B cell (primary cell): ENCODE measurements around the gene DDI2. TPM values are rescaled to one million over a fixed set of nuclear protein-coding genes. Genes with fewer than 3 reads are reported as not detected.
A peak's percentile ranks its signal among the peaks of the same experiment; 100 is the strongest.

Experiments used
- ATAC-seq: fragments of 200-7000 bp; cut with Tn5 transposase; one replicate; pipeline ENCODE4 v1.10.0; 2021; ENCODE audit warnings: low read depth, mild to moderate bottlenecking, moderate number of reproducible peaks, moderate library complexity
- CTCF ChIA-PET: fragments of 350-600 bp; sonication (Branson Sonifier 250); formaldehyde crosslinking; loops from one replicate; lab custom pipeline; 2021; ENCODE audit warnings: antibody characterized with exemption, inconsistent platforms; lab: Charles Lee
- POLR2A ChIA-PET: fragments of 350-600 bp; sonication (Branson Sonifier 250); formaldehyde crosslinking; loops from one replicate; lab custom pipeline; 2021; ENCODE audit warnings: antibody characterized with exemption; lab: Charles Lee
- DNase-seq: peaks from one replicate; pipeline ENCODE4 v3.0.0; 2013
- H2AFZ ChIP-seq: 2 replicates; pipeline ENCODE4 v1.6.1; 2012; ENCODE audit warnings: mild to moderate bottlenecking, low read depth, low read length; ENCODE audit not compliant: insufficient read depth, poor library complexity, severe bottlenecking
- H3K27ac ChIP-seq, 2 donors: 1 replicate in 1 of 2; 2 replicates in 1 of 2; pipeline ENCODE4 v1.5.1; 2012 to 2013; ENCODE audit warnings: low read length in 2 of 2, mild to moderate bottlenecking in 2 of 2, moderate library complexity in 1 of 2
- H3K27me3 ChIP-seq, 4 experiments: fragments of 200-600 bp in 1 of 4; sonication (generic) in 1 of 4; replicated peaks in 1 of 4; 1 replicate in 2 of 4; 2 replicates in 2 of 4; pipeline versions ENCODE4 v1.6.1 to v1.7.0; 2013 to 2016; ENCODE audit warnings: low read length in 3 of 4, mild to moderate bottlenecking in 2 of 4, mixed read lengths in 1 of 4, moderate library complexity in 1 of 4; ENCODE audit not compliant: insufficient read depth in 4 of 4, control insufficient read depth in 3 of 4; ENCODE audit errors: control extremely low read depth in 1 of 4
- H3K36me3 ChIP-seq, 2 experiments: replicated peaks in 1 of 2; 1 replicate in 1 of 2; 2 replicates in 1 of 2; pipeline versions ENCODE4 v1.6.1 to v1.7.1; 2013; ENCODE audit warnings: low read length in 1 of 2; ENCODE audit not compliant: insufficient read depth in 2 of 2, control insufficient read depth in 1 of 2; ENCODE audit errors: control extremely low read depth in 1 of 2, extremely low read depth in 1 of 2
- H3K4me1 ChIP-seq, 2 donors: fragments of 200-600 bp in 1 of 2; sonication (generic) in 1 of 2; 1 replicate in 1 of 2; 2 replicates in 1 of 2; pipeline versions ENCODE4 v1.5.1 to v1.6.1; 2013 to 2017; ENCODE audit warnings: low read length in 2 of 2; ENCODE audit not compliant: control insufficient read depth in 2 of 2, insufficient read depth in 2 of 2
- H3K4me2 ChIP-seq: replicated peaks from 2 replicates; pipeline ENCODE3; 2012; ENCODE audit warnings: mild to moderate bottlenecking, low read depth, low read length; ENCODE audit not compliant: poor library complexity, severe bottlenecking
- H3K4me3 ChIP-seq, 5 experiments: fragments of 200-600 bp in 1 of 5; sonication (generic) in 1 of 5; 1 replicate in 3 of 5; 2 replicates in 2 of 5; pipeline versions ENCODE4 v1.5.1 to v1.7.0; 2011 to 2016; ENCODE audit warnings: low read length in 4 of 5, mild to moderate bottlenecking in 4 of 5, low read depth in 2 of 5, control low read depth in 1 of 5, moderate library complexity in 1 of 5; ENCODE audit not compliant: insufficient read depth in 1 of 5; ENCODE audit errors: control extremely low read depth in 1 of 5, extremely low read depth in 1 of 5
- H3K79me2 ChIP-seq: fragments of 200-600 bp; sonication (generic); one replicate; pipeline ENCODE4 v1.6.0; 2016; ENCODE audit warnings: low read length; ENCODE audit not compliant: control insufficient read depth, insufficient read depth
- H3K9ac ChIP-seq: fragments of 200-600 bp; sonication (generic); 2 replicates; pipeline ENCODE4 v1.6.1; 2017; ENCODE audit warnings: mild to moderate bottlenecking, low read length, moderate library complexity
- H3K9me3 ChIP-seq, 3 donors: one replicate each; pipeline versions ENCODE4 v1.6.1 to v1.7.1; 2013; ENCODE audit warnings: low read length in 2 of 3; ENCODE audit not compliant: control insufficient read depth in 2 of 3, insufficient read depth in 1 of 3; ENCODE audit errors: control extremely low read depth in 1 of 3
- H4K20me1 ChIP-seq: 2 replicates; pipeline ENCODE4 v1.6.0; 2012; ENCODE audit warnings: mild to moderate bottlenecking, low read length; ENCODE audit not compliant: insufficient read depth, control insufficient read depth, poor library complexity, severe bottlenecking
- H3K27ac Mint-ChIP-seq: one replicate; pipeline ENCODE4 v1.8.0; 2021; ENCODE audit warnings: mixed read lengths
- H3K27me3 Mint-ChIP-seq: one replicate; pipeline ENCODE4 v1.8.0; 2021; ENCODE audit warnings: mixed read lengths
- H3K4me1 Mint-ChIP-seq: one replicate; pipeline ENCODE4 v1.8.0; 2021; ENCODE audit warnings: mixed read lengths
- H3K4me3 Mint-ChIP-seq: one replicate; pipeline ENCODE4 v1.8.0; 2021; ENCODE audit warnings: mixed read lengths
- H3K9me3 Mint-ChIP-seq: one replicate; pipeline ENCODE4 v1.8.0; 2022; ENCODE audit warnings: mixed read lengths; ENCODE audit not compliant: insufficient read depth
- EZH2 ChIP-seq: IDR thresholded peaks from 2 replicates; pipeline ENCODE4 v1.6.1; 2012; ENCODE audit warnings: borderline replicate concordance, low read depth, mild to moderate bottlenecking, moderate library complexity, low read length; ENCODE audit not compliant: insufficient read depth, poor library complexity, severe bottlenecking
- WGBS: methylation state at CpG from one replicate; pipeline ENCODE4 v1.1.5; 2013; ENCODE audit warnings: missing lambda C conversion rate; ENCODE audit not compliant: insufficient coverage; 5-methylcytosine and 5-hydroxymethylcytosine counted together
- intact Hi-C: fragments of 100-400 bp; cut with micrococcal nuclease; formaldehyde crosslinking; loops from one replicate; pipeline ENCODE4 v1.10.0; 2022
- polyA plus RNA-seq: library from polyadenylated mRNA; depleted of rRNA; stranded (reverse); fragments of >200 nt; gene quantifications from 2 replicates; pipeline ENCODE4 v1.2.3, GENCODE V29; 2012
- total RNA-seq, 2 donors: library from RNA; stranded (reverse); fragments of 120-200 nt in 1 of 2; gene quantifications; 1 replicate in 1 of 2; 2 replicates in 1 of 2; pipeline versions ENCODE4 v1.2.3 to v1.2.4, GENCODE V29; 2013 to 2022
- TF ChIP-seq, protein P1 (sequence below): fragments of 200-600 bp; IDR thresholded peaks from one replicate; pipeline ENCODE4 v1.8.0; 2022; ENCODE audit warnings: antibody characterized with exemption, mild to moderate bottlenecking

Gene DDI2
- total and polyA plus RNA-seq, 2 donors (not counting 1 experiment from before 2014, with no cell fraction given): 8.5 to 61.0 TPM

DNA sequence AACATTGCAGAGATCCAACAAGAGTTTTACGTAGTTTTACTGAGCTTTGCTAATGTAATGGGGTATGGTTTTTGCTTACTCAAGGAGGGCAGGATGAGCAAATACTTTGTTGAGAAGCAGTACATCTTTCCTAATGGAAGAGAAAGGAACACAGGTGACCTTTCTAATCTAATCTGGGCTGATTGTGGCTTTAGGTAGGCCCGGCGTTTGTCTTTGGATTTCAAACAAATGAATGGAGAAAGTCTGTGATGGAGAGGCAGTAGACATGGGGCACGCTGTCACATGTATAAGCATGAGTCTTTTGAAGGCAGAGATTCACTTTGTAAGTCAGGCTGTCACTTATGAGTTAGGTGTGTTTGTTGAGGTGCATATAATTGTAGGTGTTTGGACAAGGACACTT, 68.6 kb downstream of the DDI2 start:
- no peaks in the 10 kb centered on the region for H3K27me3 ChIP-seq
- Mint-ChIP-seq H3K27me3 (no peaks in the 10 kb centered on the region), H3K4me3 (peak overlapping the region; percentile 91), H3K9me3 (no peaks in the 10 kb centered on the region), H3K4me1 (peaks cover 60% of the 10 kb centered on the region), H3K27ac (peak overlapping the region; percentile 67)
- intact Hi-C loops: loop anchor here (2.0 kb wide), 1 partner anchor 69 kb away; the partner anchor contains the start of gene DDI2
- no peak for DNase-seq
- H3K4me2 ChIP-seq: peak overlapping the region; percentile 84
- peaks cover 0 to 3% of the 10 kb centered on the region in 2 experiments for H3K36me3 ChIP-seq
- H3K4me3 ChIP-seq: no peak overlapping the region
- CTCF ChIA-PET: interaction anchor here (0.8 to 1.3 kb wide), 2 partner anchors 10 to 12 kb away, joined by 3 read pairs; no protein-coding TSS in a partner anchor
- no peak for TF ChIP-seq EZH2
- TF ChIP-seq, protein P1, sequence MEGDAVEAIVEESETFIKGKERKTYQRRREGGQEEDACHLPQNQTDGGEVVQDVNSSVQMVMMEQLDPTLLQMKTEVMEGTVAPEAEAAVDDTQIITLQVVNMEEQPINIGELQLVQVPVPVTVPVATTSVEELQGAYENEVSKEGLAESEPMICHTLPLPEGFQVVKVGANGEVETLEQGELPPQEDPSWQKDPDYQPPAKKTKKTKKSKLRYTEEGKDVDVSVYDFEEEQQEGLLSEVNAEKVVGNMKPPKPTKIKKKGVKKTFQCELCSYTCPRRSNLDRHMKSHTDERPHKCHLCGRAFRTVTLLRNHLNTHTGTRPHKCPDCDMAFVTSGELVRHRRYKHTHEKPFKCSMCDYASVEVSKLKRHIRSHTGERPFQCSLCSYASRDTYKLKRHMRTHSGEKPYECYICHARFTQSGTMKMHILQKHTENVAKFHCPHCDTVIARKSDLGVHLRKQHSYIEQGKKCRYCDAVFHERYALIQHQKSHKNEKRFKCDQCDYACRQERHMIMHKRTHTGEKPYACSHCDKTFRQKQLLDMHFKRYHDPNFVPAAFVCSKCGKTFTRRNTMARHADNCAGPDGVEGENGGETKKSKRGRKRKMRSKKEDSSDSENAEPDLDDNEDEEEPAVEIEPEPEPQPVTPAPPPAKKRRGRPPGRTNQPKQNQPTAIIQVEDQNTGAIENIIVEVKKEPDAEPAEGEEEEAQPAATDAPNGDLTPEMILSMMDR: no peak
- H3K79me2 ChIP-seq: peaks cover 73% of the 10 kb centered on the region
- no peak for ATAC-seq
- peaks cover 30% of the 10 kb centered on the region for H4K20me1 ChIP-seq
- POLR2A ChIA-PET: interaction anchor here (0.6 to 1.1 kb wide), 3 partner anchors 11 to 150 kb away, joined by 3 to 10 read pairs (median 3); no protein-coding TSS in a partner anchor
- H3K4me1 ChIP-seq: peaks cover 37 to 49% of the 10 kb centered on the region in 2 donors
- H3K27ac ChIP-seq: peak overlapping the region in 1 of 2 donors; percentile 84
- H3K9me3 ChIP-seq: no peaks in the 10 kb centered on the region
- 93% methylated on average over 4 of the region's 4 CpGs for WGBS
- H3K9ac ChIP-seq: peak overlapping the region; percentile 77
- no peak overlapping the region for H2AFZ ChIP-seq

DNA sequence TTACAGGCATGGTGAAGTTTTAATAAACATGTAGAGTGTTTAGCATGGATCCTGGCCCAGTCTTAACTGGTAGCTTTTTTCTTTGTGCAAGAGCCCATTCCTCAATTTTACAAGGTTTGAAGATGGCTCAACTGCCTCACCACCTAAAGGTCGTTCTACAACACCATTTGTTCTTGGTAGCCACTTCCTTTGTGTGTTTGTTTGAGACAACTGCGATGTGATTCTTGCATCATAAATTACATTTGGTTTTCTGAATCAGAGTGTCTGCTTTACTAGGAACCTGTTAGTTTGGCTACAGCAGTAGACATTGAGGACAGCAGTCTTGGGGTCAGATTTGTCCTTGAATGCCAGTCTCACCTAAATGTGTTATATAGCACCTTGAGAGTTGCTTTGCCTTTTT, 70.2 kb downstream of the DDI2 start:
- DNase-seq (no peak), ATAC-seq (no peak)
- intact Hi-C loops: no loop called here
- Histone ChIP-seq H3K27me3 (no peaks in the 10 kb centered on the region), H3K4me2 (no peak overlapping the region), H3K9me3 (no peaks in the 10 kb centered on the region), H3K36me3 (peaks cover 0 to 3% of the 10 kb centered on the region in 2 experiments), H4K20me1 (peaks cover 44% of the 10 kb centered on the region), H3K4me1 (peaks cover 27 to 42% of the 10 kb centered on the region in 2 donors), H3K27ac (no peak overlapping the region), H3K9ac (no peak overlapping the region), H2AFZ (no peak overlapping the region), H3K4me3 (no peak overlapping the region), H3K79me2 (peaks cover 89% of the 10 kb centered on the region)
- Mint-ChIP-seq H3K4me1 (peaks cover 57% of the 10 kb centered on the region), H3K4me3 (no peak overlapping the region), H3K27me3 (no peaks in the 10 kb centered on the region), H3K9me3 (no peaks in the 10 kb centered on the region), H3K27ac (peak overlapping the region; percentile 26)
- CTCF ChIA-PET: no interaction called here
- TF ChIP-seq, protein P1: no peak
- TF ChIP-seq EZH2: no peak
- no CpG with 5 or more reads among the region's 2 CpGs for WGBS
- POLR2A ChIA-PET: no interaction called here
